Midbrain (tissue), 1 donor: ENCODE data around the gene UGGT2.
A peak's percentile ranks its signal among the peaks of the same experiment; 100 is the strongest.
"Not testable (repeated sequence)": the region's sequence is repeated elsewhere in the genome, so short reads cannot be mapped to it uniquely, and the experiment has no call there.

Experiments used
- DNase-seq: peaks from one replicate; lab custom pipeline; 2025; lab: John Stamatoyannopoulos, UW

UGGT2 gene

GRCh38 chr13:95898256-95898655 is 154.9 kb downstream of the UGGT2 start:
- DNase-seq, result no peak

GRCh38 chr13:95896301-95896700 is 156.9 kb downstream of the UGGT2 start:
- DNase-seq, result no peak

DNA sequence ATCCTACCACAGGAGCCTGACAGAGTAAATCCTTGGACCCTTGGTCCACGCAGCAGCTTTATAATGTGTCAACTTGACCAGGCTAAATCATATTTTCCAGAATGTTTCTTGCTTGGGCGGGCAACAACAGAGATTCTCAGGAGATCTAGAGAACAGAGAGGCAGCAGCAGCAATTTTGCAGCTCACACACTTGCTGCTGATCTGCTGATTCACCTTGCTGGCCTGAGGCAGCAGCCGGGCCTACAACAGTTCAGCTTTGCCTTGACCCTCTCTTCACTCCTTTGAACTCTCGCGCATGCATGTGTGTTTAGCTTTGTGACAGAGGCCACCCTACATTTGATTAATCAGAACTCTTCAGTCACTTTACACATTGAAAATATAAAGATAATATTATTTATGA is 159.3 kb downstream of the UGGT2 start:
- no peak for DNase-seq

GRCh38 chr13:95882121-95882520 is 171.1 kb downstream of the UGGT2 start:
- no peak for DNase-seq

- DNase-seq, result no peak
These were observed 172.9 kb downstream of the UGGT2 start for GRCh38 chr13:95880331-95880730.

DNA sequence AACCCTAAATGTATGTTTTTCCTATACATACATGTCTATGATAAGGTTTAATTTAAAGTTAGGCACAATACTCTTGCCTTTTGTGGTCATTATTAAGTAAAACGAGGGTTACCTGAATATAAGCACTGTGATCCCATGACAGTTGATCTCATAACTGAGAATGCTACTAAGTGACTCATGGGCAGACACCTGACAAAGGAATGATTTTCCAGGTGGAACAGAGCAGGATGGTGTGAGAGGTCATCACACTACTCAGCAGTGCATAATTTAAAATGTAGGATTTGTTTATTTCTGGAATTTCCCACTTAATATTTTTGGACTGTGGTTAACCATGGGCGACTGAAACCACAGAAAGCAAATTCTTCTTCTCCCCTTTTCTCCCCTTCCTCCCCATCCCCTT is 178.9 kb downstream of the UGGT2 start:
- DNase-seq, result no peak

DNA sequence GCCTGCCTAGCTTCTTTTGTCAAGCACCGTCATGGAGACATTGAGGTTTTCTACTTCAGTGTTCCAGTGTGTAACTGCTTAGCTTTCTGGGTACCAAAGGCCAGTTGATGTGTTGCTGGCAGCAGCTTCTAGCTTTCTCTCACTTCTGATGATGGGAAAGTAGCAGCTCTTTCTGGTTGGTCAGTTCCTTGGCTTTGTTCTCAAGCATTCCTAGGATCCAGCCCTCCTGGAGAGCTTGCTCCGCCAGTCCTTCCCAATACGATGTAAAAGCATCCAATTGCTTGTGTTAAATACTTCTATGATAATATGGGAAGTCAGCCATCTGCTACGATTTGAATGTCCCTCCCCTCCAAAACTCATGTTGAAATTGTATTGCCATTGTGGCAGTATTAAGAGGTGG is 182.8 kb downstream of the UGGT2 start:
- no peak for DNase-seq

DNA sequence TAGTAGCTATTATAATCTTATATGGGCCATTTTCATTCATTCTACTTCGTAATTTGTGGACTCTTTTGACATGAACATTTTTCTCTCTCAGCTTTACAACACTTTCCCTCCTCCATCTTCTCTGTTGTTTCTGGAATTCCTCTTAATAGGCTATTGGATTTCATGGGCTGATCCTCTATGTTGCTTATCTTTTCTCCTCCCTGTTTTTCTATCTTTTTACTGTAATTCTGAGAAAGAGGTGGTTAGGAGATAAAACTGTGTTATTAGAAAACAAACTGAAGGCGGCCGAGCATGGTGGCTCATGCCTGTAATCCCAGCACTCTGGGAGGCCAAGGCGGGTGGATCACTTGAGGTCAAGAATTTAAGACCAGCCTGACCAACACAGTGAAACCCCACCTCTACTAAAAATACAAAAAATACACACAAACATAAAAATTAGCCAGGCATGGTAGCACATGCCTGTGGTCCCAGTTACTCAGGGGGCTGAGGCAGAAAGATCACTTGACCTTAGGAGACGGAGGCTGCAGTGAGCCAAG is 188.1 kb downstream of the UGGT2 start:
- DNase-seq, result no peak

- DNase-seq, result no peak
These were observed 190.8 kb downstream of the UGGT2 start for GRCh38 chr13:95862408-95862807.

DNA sequence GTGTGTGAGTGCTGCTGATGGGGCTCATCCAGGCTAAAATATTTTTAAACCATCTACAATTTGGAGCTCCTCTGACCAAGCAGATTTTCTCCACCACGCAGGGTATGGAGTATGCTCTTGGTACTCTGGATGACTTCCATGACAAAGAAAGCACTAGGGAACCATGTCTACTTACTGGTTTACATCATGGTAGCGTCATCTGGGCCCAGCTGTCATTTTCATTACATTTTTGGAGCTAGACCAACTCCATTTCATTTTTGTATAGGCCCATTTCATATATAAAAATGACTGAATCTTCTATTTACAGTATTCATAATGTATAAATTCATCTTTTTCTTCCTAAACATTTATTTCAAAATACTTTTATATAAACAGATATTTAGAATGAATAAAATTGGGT is 191.9 kb downstream of the UGGT2 start:
- no peak for DNase-seq

GRCh38 chr13:95858286-95859075 is 194.7 kb downstream of the UGGT2 start:
- DNase-seq, result no peak

DNA sequence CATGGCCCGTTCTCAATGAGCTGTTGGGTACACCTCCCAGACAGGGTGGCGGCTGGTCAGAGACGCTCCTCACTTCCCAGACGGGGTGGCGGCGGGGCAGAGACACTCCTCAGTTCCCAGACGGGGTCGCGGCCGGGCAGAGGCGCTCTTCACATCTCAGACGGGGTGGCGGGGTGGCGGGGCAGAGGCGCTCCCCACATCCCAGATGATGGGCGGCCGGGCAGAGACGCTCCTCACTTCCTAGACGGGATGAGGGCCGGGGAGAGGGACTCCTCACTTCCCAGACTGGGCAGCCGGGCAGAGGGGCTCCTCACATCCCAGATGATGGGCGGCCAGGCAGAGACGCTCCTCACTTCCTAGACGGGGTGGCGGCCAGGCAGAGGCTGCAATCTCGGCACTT is 207.5 kb downstream of the UGGT2 start:
- not testable (repeated sequence) for DNase-seq

DNA sequence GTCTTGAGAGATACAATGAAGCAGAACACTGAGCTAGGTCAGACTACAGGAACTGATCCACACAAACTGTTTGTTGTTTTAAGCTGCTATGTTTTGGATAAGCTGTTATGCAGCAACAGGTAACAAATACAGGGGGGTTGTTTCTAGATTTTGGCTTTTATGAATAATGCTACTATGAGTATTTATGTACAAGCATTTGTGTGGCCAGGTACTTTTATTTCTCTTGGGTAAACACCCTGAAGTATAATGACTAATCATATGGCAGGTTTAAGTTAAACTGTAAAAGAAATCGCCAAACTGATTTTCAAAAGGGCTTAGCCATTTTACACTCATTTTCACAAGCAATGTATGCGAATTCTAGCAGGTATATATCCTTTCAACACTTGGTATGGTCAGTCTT is 210.3 kb downstream of the UGGT2 start:
- DNase-seq, result no peak

DNA sequence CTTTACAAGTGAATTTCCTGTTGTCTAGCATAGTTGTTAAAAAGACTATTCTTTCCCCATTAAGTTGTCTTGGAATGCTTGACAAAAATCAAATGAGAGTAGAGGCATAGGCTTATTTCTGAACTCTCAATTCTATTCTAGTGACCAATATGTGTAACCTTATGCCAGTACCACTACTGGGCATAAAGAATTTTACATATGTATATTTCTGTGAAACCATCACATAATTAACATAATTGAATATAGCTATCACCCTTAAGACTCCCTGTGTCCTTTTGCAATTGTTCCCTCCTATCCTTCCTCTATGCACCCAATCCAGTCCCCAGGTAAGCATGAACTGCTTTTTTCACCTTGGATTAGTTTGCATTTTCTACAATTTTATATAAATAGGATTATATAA is 211.3 kb downstream of the UGGT2 start:
- DNase-seq, result no peak

GRCh38 chr13:95834134-95834765 is 219.0 kb downstream of the UGGT2 start:
- peak; percentile 72 for DNase-seq

DNA sequence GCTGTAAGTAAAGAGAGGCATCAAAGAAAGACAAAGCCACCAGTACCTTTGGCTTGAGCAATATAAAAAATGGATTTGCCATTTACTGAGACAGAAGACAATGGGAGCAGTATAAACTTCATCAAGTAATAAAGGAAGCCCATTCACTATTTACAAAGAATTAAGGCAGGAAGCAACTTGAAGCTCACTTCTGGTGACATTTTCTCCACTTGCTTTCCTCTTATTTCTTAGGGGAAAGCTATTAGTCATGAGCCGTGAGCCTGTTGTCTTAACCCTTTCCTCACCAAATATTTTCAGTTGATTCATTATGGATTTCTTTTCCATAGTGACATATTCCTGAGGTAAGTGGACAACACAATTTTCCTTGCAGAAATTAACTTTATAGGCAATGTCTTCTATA is 219.5 kb downstream of the UGGT2 start:
- DNase-seq, result no peak

- DNase-seq, result no peak
These were observed 220.1 kb downstream of the UGGT2 start for GRCh38 chr13:95833126-95833525.

GRCh38 chr13:95822303-95822702 is 230.9 kb downstream of the UGGT2 start:
- no peak for DNase-seq

DNA sequence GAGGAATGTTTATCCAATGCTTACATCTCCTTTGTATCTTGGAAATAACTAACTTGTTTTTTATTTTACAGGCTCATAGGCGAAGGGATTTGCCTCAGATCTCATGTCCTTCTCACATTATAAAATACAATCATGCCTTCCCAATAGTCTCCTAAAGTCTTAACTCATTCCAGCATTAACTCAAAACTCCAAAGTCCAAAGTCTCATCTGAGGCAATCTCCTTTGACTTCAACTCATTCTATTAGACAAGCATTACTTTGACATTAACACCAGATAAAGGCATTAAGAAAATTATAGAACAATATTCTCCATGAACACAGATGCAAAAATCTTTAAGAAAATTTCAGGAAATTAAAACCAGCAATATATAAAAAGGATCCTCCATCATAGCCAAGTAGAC is 238.7 kb downstream of the UGGT2 start:
- DNase-seq, result no peak

GRCh38 chr13:95813139-95813538 is 240.1 kb downstream of the UGGT2 start:
- no peak for DNase-seq

DNA sequence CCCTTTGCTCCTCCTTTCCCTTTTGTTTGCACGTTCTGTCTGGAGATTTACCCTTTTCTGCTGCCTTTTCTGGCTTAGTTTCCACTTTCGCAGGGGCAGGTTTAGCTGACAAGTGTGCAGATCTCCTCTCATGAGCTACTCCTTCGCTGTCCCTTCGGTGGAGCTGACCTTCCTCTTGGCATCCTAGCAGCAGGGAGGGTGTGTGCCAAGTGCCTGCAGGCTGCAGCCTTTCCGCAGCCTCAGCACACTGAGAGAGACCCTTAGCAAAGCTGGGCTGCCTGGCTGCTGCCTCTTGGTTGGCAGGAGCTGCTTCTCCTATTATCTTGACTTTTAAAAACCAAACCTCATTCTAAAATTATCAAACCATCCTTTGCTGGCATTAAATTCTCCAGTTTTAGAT is 243.8 kb downstream of the UGGT2 start:
- DNase-seq, result no peak

GRCh38 chr13:95805921-95806320 is 247.3 kb downstream of the UGGT2 start:
- no peak for DNase-seq

DNA sequence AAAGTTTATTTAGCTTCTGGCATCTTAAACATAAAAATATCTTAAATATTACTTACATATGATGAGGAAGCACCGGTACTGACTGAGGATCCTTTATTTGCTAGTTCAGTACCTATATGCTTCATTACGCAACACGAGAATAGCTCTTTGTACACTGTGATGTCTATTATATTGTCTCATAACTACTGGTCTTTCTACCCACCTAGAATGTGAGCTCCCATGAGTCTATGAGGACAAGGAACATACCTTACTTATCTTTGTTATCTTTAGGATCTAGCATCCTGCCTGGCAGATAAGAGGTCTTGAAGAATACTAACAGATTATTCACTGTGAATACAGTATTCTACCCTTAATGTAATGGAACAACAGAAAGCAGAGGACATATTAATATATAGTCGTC is 251.4 kb downstream of the UGGT2 start:
- no peak for DNase-seq

- DNase-seq, result no peak
These were observed 252.8 kb downstream of the UGGT2 start for GRCh38 chr13:95800436-95800835.
